HCT116 (cell line): ENCODE measurements around the gene ATP6V0B. TPM values are rescaled to one million over a fixed set of nuclear protein-coding genes. Genes with fewer than 3 reads are reported as not detected.

Experiments
- ATAC-seq: fragments of 200-7000 bp; cut with Tn5 transposase; 2 replicates; pipeline ENCODE4 v1.9.1; 2020; ENCODE audit warnings: mild to moderate bottlenecking, moderate library complexity
- BruUV-seq: library from RNA; stranded (reverse); fragments of 400-500 nt; replicated peaks from 2 replicates; lab custom pipeline; 2021; lab: Mats Ljungman, UMichigan
- CTCF ChIA-PET: fragments of 300-600 bp; sonication (Branson Sonifier 250); formaldehyde crosslinking; loops from one replicate; lab custom pipeline; 2021; ENCODE audit warnings: antibody characterized with exemption; lab: Charles Lee
- POLR2A ChIA-PET: fragments of 300-600, 350-600 bp; sonication (Branson Sonifier 250); formaldehyde crosslinking; loops from one replicate; lab custom pipeline; 2021; ENCODE audit warnings: antibody characterized with exemption; lab: Charles Lee
- RAD21 ChIA-PET, 2 experiments: fragments of 300-600 bp; sonication (Branson Sonifier 250); formaldehyde crosslinking; loops; one replicate each; lab custom pipeline; 2023; ENCODE audit warnings: low total read pairs in 2 of 2; ENCODE audit not compliant: uncharacterized antibody in 2 of 2, unreplicated experiment in 2 of 2, low non-redundant PET in 1 of 2; lab: Charles Lee
- DNase-seq: peaks from one replicate; pipeline ENCODE4 v3.0.0-alpha.2; 2010; ENCODE audit warnings: low read depth, low spot score
- H2AFZ ChIP-seq: fragments of 200-600 bp; shearing (Covaris generic), sonication (generic); 2 replicates; pipeline ENCODE4 v1.6.1; 2017; ENCODE audit warnings: low read depth, mixed run types, mixed read lengths, antibody characterized with exemption, low read length; ENCODE audit not compliant: poor library complexity, severe bottlenecking
- H3K27ac ChIP-seq: 2 replicates; pipeline ENCODE4 v1.5.1; 2012; ENCODE audit warnings: low read depth, low read length
- H3K27me3 ChIP-seq: fragments of 200-600 bp; sonication (generic); 2 replicates; pipeline ENCODE4 v1.6.1; 2016; ENCODE audit warnings: mixed run types, low read length, mixed read lengths; ENCODE audit not compliant: insufficient read depth
- H3K36me3 ChIP-seq, 2 experiments: fragments of 200-500 bp in 1 of 2; fragments of 200-600 bp in 1 of 2; sonication (Bioruptor generic) in 1 of 2; sonication (generic) in 1 of 2; 2 replicates each; pipeline versions ENCODE4 v1.5.1 to v1.6.1; 2014 to 2016; ENCODE audit warnings: low read length in 2 of 2, inconsistent platforms in 1 of 2, mixed read lengths in 1 of 2, mixed run types in 1 of 2; ENCODE audit not compliant: insufficient read depth in 2 of 2, control insufficient read depth in 1 of 2
- H3K4me1 ChIP-seq, 2 experiments: fragments of 200-600 bp in 1 of 2; sonication (generic) in 1 of 2; 2 replicates each; pipeline versions ENCODE4 v1.5.1 to v1.6.1; 2012 to 2017; ENCODE audit warnings: low read length in 2 of 2, inconsistent platforms in 1 of 2, mild to moderate bottlenecking in 1 of 2, mixed read lengths in 1 of 2, mixed run types in 1 of 2, moderate library complexity in 1 of 2; ENCODE audit not compliant: insufficient read depth in 2 of 2, control insufficient read depth in 1 of 2
- H3K4me2 ChIP-seq: fragments of 200-600 bp; sonication (generic); 2 replicates; pipeline ENCODE4 v1.6.1; 2017; ENCODE audit warnings: mixed run types, low read length, mixed read lengths
- H3K4me3 ChIP-seq, 2 experiments: fragments of 200-600 bp in 1 of 2; sonication (generic) in 1 of 2; replicated peaks in 1 of 2; 2 replicates each; pipeline ENCODE4 v1.5.1; 2011 to 2016; ENCODE audit warnings: low read length in 2 of 2, control low read depth in 1 of 2, low read depth in 1 of 2, mild to moderate bottlenecking in 1 of 2, mixed read lengths in 1 of 2, mixed run types in 1 of 2
- H3K79me2 ChIP-seq: fragments of 200-600 bp; sonication (generic); 2 replicates; pipeline ENCODE4 v1.6.1; 2017; ENCODE audit warnings: mild to moderate bottlenecking, mixed run types, low read length, moderate library complexity, mixed read lengths; ENCODE audit not compliant: insufficient read depth
- H3K9ac ChIP-seq: fragments of 200-600 bp; sonication (generic); 2 replicates; pipeline ENCODE4 v1.6.1; 2016; ENCODE audit warnings: low read length, mixed read lengths
- H3K9me2 ChIP-seq: fragments of 200-600 bp; sonication (generic), shearing (Covaris generic); 2 replicates; pipeline ENCODE4 v1.6.1; 2017; ENCODE audit warnings: mixed run types, mild to moderate bottlenecking, moderate library complexity; ENCODE audit not compliant: insufficient read depth
- H3K9me3 ChIP-seq, 2 experiments: fragments of 200-500 bp in 1 of 2; fragments of 200-600 bp in 1 of 2; sonication (Bioruptor generic) in 1 of 2; sonication (generic) in 1 of 2; 2 replicates each; pipeline ENCODE4 v1.6.1; 2014 to 2017; ENCODE audit warnings: low read length in 2 of 2, mixed read lengths in 2 of 2, inconsistent platforms in 1 of 2, low read depth in 1 of 2, mild to moderate bottlenecking in 1 of 2, mixed run types in 1 of 2, moderate library complexity in 1 of 2; ENCODE audit not compliant: control insufficient read depth in 1 of 2, insufficient read depth in 1 of 2
- H4K20me1 ChIP-seq: fragments of 200-600 bp; sonication (generic), shearing (Covaris generic); 2 replicates; pipeline ENCODE4 v1.6.1; 2017; ENCODE audit warnings: mixed run types, mild to moderate bottlenecking, moderate library complexity; ENCODE audit not compliant: insufficient read depth
- CEBPB ChIP-seq: IDR thresholded peaks from 2 replicates; pipeline ENCODE4 v1.6.1; 2012; ENCODE audit warnings: low read depth
- EGR1 ChIP-seq: IDR thresholded peaks from 2 replicates; pipeline ENCODE4 v1.6.1; 2012; ENCODE audit warnings: low read depth
- EZH2 ChIP-seq: fragments of 200-600 bp; sonication (generic); IDR thresholded peaks from 2 replicates; pipeline ENCODE4 v1.6.1; 2017; ENCODE audit warnings: antibody characterized with exemption, mixed run types
- FOSL1 ChIP-seq: IDR thresholded peaks from 2 replicates; pipeline ENCODE4 v1.6.1; 2012; ENCODE audit warnings: low read depth
- JUND ChIP-seq: IDR thresholded peaks from 2 replicates; pipeline ENCODE4 v1.6.1; 2012
- POLR2A ChIP-seq: IDR thresholded peaks from 2 replicates; pipeline ENCODE4 v1.7.0; 2011; ENCODE audit warnings: borderline replicate concordance; ENCODE audit not compliant: insufficient read depth, insufficient read length; ENCODE audit errors: extremely low read depth
- POLR2AphosphoS5 ChIP-seq: IDR thresholded peaks from 2 replicates; pipeline ENCODE4 v1.6.1; 2011; ENCODE audit warnings: mild to moderate bottlenecking, low read depth, low read length, moderate library complexity
- SIN3A ChIP-seq: IDR thresholded peaks from 2 replicates; pipeline ENCODE4 v1.6.1; 2012; ENCODE audit warnings: low read depth
- SRF ChIP-seq: IDR thresholded peaks from 2 replicates; pipeline ENCODE4 v1.6.1; 2012; ENCODE audit warnings: low read depth
- TCF7L2 ChIP-seq: IDR thresholded peaks from 2 replicates; pipeline ENCODE4 v1.7.0; 2011; ENCODE audit warnings: borderline replicate concordance, inconsistent platforms; ENCODE audit not compliant: insufficient read depth, insufficient read length; ENCODE audit errors: extremely low read depth
- YY1 ChIP-seq: IDR thresholded peaks from 2 replicates; pipeline ENCODE4 v1.6.1; 2011; ENCODE audit warnings: low read length, low read depth, moderate library complexity, mild to moderate bottlenecking; ENCODE audit not compliant: insufficient replicate concordance; ENCODE audit errors: extremely low read depth
- ZFX ChIP-seq: fragments of 450-650 bp; IDR thresholded peaks from 2 replicates; pipeline ENCODE4 v1.6.1; 2017
- intact Hi-C: fragments of 100-400 bp; cut with micrococcal nuclease; formaldehyde crosslinking; loops from 2 replicates; pipeline ENCODE4 v1.10.0; 2022
- total RNA-seq: library from RNA; stranded (reverse); gene quantifications from one replicate; pipeline ENCODE4 v1.2.1, GENCODE V29; 2021; ENCODE audit not compliant: unreplicated experiment
- TF ChIP-seq, protein P1 (sequence below): IDR thresholded peaks from 2 replicates; pipeline ENCODE4 v1.6.1; 2012
- TF ChIP-seq, protein P2 (sequence below): IDR thresholded peaks from 2 replicates; pipeline ENCODE4 v1.6.1; 2012
- TF ChIP-seq, protein P3 (sequence below): IDR thresholded peaks from 2 replicates; pipeline ENCODE4 v1.6.1; 2011; ENCODE audit warnings: mild to moderate bottlenecking, low read length, moderate library complexity; ENCODE audit not compliant: insufficient replicate concordance; ENCODE audit errors: extremely low read depth
- TF ChIP-seq, protein P4 (sequence below), 3 experiments: fragments of 200-600 bp in 1 of 3; sonication (generic) in 1 of 3; IDR thresholded peaks in 2 of 3; conservative IDR thresholded peaks in 1 of 3; 2 replicates each; pipeline ENCODE4 v1.5.1; 2012 to 2017; ENCODE audit warnings: low read depth in 2 of 3, low read length in 2 of 3, antibody characterized with exemption in 1 of 3, borderline replicate concordance in 1 of 3, control low read depth in 1 of 3, mild to moderate bottlenecking in 1 of 3, mixed read lengths in 1 of 3, mixed run types in 1 of 3, moderate library complexity in 1 of 3; ENCODE audit not compliant: insufficient read depth in 1 of 3
- TF ChIP-seq, protein P5 (sequence below): IDR thresholded peaks from 2 replicates; pipeline ENCODE4 v1.6.1; 2012; ENCODE audit warnings: low read depth

ATP6V0B gene
- total RNA-seq, 1 experiment from 2014 or later, result 122 TPM

DNA sequence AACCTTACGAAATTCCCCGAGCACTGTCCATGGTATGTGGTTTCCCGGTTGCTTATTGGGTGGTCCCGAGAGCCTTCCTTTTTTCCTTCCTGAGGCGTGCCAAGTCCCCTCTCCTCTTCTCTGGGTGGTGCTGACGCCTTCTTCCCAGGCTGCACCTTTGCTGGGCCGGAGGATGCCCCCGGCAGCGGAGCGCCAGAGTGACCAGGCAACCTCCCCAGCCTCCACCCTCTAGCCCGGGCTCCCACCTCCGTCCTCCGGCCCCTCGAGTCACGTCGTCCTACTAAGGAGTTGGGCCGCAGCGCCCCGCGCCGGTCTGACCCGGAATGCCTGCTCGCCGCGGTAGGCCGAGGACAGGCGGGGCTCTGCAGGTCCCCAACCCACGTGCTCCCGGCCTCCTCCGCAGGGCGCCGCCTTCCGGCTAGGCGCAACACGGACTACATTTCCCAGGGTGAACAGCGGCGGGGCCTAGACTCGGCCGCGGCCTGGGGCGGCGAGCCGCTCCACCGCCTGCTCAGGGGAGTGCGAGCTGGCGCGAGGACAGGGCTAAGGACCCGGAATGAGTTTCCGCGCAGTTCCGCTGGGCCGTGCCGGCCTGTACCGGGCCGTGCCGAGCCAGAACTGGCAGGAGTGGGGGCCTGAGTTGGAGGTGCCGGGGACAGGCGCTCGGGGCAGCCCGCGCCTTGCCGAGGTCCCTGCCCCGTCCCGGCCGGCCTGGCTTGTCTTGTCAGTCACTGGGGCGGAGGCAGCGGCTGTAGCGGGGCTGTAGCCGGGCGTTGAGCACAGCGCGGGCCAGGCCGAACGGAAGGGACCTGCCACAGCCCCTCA, 28.3 kb upstream of the ATP6V0B start, which contains the start of gene IPO13:
Gene IPO13 (plus strand): TSS at position 715 of the 825 bp plus-strand sequence. CDS start 651 bp downstream, outside the sequence.
- peak; percentile 95 for ATAC-seq
- H3K27ac ChIP-seq, result peak within 1 kb of the TSS; percentile 88
- POLR2A ChIA-PET, result interaction anchor here (0.6 to 1.4 kb wide), 5 partner anchors 11 to 187 kb away, joined by 3 to 9 read pairs (median 3); no protein-coding TSS in a partner anchor
- peak; percentile 72; the same call in 1 of the 2 replicates for TF ChIP-seq ZFX
- no peak for TF ChIP-seq EZH2
- TF ChIP-seq SIN3A, result peak; percentile 86
- TF ChIP-seq, protein P1, sequence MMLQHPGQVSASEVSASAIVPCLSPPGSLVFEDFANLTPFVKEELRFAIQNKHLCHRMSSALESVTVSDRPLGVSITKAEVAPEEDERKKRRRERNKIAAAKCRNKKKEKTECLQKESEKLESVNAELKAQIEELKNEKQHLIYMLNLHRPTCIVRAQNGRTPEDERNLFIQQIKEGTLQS, result no peak
- TF ChIP-seq YY1, result peak; percentile 70
- TF ChIP-seq, protein P2, sequence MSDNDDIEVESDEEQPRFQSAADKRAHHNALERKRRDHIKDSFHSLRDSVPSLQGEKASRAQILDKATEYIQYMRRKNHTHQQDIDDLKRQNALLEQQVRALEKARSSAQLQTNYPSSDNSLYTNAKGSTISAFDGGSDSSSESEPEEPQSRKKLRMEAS, result peak; percentile 99
- no peak; the same call in 1 of the 2 replicates for TF ChIP-seq SRF
- TF ChIP-seq POLR2A, result peak; percentile 53
- TF ChIP-seq, protein P3, sequence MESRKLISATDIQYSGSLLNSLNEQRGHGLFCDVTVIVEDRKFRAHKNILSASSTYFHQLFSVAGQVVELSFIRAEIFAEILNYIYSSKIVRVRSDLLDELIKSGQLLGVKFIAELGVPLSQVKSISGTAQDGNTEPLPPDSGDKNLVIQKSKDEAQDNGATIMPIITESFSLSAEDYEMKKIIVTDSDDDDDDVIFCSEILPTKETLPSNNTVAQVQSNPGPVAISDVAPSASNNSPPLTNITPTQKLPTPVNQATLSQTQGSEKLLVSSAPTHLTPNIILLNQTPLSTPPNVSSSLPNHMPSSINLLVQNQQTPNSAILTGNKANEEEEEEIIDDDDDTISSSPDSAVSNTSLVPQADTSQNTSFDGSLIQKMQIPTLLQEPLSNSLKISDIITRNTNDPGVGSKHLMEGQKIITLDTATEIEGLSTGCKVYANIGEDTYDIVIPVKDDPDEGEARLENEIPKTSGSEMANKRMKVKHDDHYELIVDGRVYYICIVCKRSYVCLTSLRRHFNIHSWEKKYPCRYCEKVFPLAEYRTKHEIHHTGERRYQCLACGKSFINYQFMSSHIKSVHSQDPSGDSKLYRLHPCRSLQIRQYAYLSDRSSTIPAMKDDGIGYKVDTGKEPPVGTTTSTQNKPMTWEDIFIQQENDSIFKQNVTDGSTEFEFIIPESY, result no peak
- TF ChIP-seq CEBPB, result no peak
- peak; percentile 88 for TF ChIP-seq EGR1
- TF ChIP-seq, protein P4, sequence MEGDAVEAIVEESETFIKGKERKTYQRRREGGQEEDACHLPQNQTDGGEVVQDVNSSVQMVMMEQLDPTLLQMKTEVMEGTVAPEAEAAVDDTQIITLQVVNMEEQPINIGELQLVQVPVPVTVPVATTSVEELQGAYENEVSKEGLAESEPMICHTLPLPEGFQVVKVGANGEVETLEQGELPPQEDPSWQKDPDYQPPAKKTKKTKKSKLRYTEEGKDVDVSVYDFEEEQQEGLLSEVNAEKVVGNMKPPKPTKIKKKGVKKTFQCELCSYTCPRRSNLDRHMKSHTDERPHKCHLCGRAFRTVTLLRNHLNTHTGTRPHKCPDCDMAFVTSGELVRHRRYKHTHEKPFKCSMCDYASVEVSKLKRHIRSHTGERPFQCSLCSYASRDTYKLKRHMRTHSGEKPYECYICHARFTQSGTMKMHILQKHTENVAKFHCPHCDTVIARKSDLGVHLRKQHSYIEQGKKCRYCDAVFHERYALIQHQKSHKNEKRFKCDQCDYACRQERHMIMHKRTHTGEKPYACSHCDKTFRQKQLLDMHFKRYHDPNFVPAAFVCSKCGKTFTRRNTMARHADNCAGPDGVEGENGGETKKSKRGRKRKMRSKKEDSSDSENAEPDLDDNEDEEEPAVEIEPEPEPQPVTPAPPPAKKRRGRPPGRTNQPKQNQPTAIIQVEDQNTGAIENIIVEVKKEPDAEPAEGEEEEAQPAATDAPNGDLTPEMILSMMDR (IDR thresholded peaks at IDR 0.05 in 2 of 3, conservative IDR thresholded peaks at IDR 0.05 in 1 of 3; ENCODE audit: borderline replicate concordance in 1 of 3, insufficient read depth in 1 of 3, low read depth in 2 of 3, low read length in 2 of 3), result peak; percentile 72 to 84 (median 76)
- no peak for TF ChIP-seq JUND
- peak; percentile 34 for TF ChIP-seq TCF7L2
- TF ChIP-seq, protein P5, sequence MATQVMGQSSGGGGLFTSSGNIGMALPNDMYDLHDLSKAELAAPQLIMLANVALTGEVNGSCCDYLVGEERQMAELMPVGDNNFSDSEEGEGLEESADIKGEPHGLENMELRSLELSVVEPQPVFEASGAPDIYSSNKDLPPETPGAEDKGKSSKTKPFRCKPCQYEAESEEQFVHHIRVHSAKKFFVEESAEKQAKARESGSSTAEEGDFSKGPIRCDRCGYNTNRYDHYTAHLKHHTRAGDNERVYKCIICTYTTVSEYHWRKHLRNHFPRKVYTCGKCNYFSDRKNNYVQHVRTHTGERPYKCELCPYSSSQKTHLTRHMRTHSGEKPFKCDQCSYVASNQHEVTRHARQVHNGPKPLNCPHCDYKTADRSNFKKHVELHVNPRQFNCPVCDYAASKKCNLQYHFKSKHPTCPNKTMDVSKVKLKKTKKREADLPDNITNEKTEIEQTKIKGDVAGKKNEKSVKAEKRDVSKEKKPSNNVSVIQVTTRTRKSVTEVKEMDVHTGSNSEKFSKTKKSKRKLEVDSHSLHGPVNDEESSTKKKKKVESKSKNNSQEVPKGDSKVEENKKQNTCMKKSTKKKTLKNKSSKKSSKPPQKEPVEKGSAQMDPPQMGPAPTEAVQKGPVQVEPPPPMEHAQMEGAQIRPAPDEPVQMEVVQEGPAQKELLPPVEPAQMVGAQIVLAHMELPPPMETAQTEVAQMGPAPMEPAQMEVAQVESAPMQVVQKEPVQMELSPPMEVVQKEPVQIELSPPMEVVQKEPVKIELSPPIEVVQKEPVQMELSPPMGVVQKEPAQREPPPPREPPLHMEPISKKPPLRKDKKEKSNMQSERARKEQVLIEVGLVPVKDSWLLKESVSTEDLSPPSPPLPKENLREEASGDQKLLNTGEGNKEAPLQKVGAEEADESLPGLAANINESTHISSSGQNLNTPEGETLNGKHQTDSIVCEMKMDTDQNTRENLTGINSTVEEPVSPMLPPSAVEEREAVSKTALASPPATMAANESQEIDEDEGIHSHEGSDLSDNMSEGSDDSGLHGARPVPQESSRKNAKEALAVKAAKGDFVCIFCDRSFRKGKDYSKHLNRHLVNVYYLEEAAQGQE, result peak; percentile 78
- TF ChIP-seq POLR2AphosphoS5, result peak; percentile 90
- TF ChIP-seq FOSL1, result no peak

More for the DNA sequence above, 28.3 kb upstream of the ATP6V0B start, which contains the start of gene IPO13:
- Histone ChIP-seq H3K9me2 (no peaks in the 10 kb centered on the region), H4K20me1 (no peaks in the 10 kb centered on the region), H3K4me2 (peak within 1 kb of the TSS; percentile 96), H2AFZ (peak within 1 kb of the TSS; percentile 56), H3K79me2 (peaks cover 11% of the 10 kb centered on the region), H3K9ac (peak within 1 kb of the TSS; percentile 76), H3K9me3 (no peaks in the 10 kb centered on the region), H3K36me3 (0 out of 4 replicates have a peak, but pooled peaks cover 0 to 3% of the 10 kb centered on the region in 2 experiments), H3K4me1 (peaks cover 10 to 23% of the 10 kb centered on the region in 2 experiments; a peak in 3 of 4 replicates), H3K4me3 (peak within 1 kb of the TSS; percentile 77 to 97), H3K27me3 (no peaks in the 10 kb centered on the region)
- intact Hi-C loops, result loop anchor here (1.0 kb wide), 1 partner anchor 183 kb away; no protein-coding TSS in a partner anchor
- ChIA-PET CTCF (interaction anchor here (1.1 to 9.8 kb wide), 4 partner anchors 13 to 183 kb away, joined by 3 to 130 read pairs (median 14); partner anchors contain the start of gene ARTN), RAD21 (interaction anchor here in 1 of 2 experiments (0.6 to 2.0 kb wide), 3 partner anchors 12 to 348 kb away, joined by 3 to 10 read pairs (median 9); partner anchors contain the start of gene ARTN)
- BruUV-seq, result no TSS peak
- DNase-seq, result peak; percentile 93
